HCT116 (cell line): ENCODE results near the gene ADAM19. TPM values are rescaled to one million over a fixed set of nuclear protein-coding genes. Genes with fewer than 3 reads are reported as not detected.

ENCODE experiments used
- ATAC-seq: fragments of 200-7000 bp; cut with Tn5 transposase; 2 replicates; pipeline ENCODE4 v1.9.1; 2020; ENCODE audit warnings: mild to moderate bottlenecking, moderate library complexity
- BruUV-seq: library from RNA; stranded (reverse); fragments of 400-500 nt; replicated peaks from 2 replicates; lab custom pipeline; 2021; lab: Mats Ljungman, UMichigan
- CTCF ChIA-PET: fragments of 300-600 bp; sonication (Branson Sonifier 250); formaldehyde crosslinking; loops from one replicate; lab custom pipeline; 2021; ENCODE audit warnings: antibody characterized with exemption; lab: Charles Lee
- POLR2A ChIA-PET: fragments of 300-600, 350-600 bp; sonication (Branson Sonifier 250); formaldehyde crosslinking; loops from one replicate; lab custom pipeline; 2021; ENCODE audit warnings: antibody characterized with exemption; lab: Charles Lee
- RAD21 ChIA-PET, 2 experiments: fragments of 300-600 bp; sonication (Branson Sonifier 250); formaldehyde crosslinking; loops; one replicate each; lab custom pipeline; 2023; ENCODE audit warnings: low total read pairs in 2 of 2; ENCODE audit not compliant: uncharacterized antibody in 2 of 2, unreplicated experiment in 2 of 2, low non-redundant PET in 1 of 2; lab: Charles Lee
- DNase-seq: peaks from one replicate; pipeline ENCODE4 v3.0.0-alpha.2; 2010; ENCODE audit warnings: low read depth, low spot score
- H2AFZ ChIP-seq: fragments of 200-600 bp; shearing (Covaris generic), sonication (generic); 2 replicates; pipeline ENCODE4 v1.6.1; 2017; ENCODE audit warnings: low read depth, mixed run types, mixed read lengths, antibody characterized with exemption, low read length; ENCODE audit not compliant: poor library complexity, severe bottlenecking
- H3K27ac ChIP-seq: 2 replicates; pipeline ENCODE4 v1.5.1; 2012; ENCODE audit warnings: low read depth, low read length
- H3K27me3 ChIP-seq: fragments of 200-600 bp; sonication (generic); 2 replicates; pipeline ENCODE4 v1.6.1; 2016; ENCODE audit warnings: mixed run types, low read length, mixed read lengths; ENCODE audit not compliant: insufficient read depth
- H3K36me3 ChIP-seq, 2 experiments: fragments of 200-500 bp in 1 of 2; fragments of 200-600 bp in 1 of 2; sonication (Bioruptor generic) in 1 of 2; sonication (generic) in 1 of 2; 2 replicates each; pipeline versions ENCODE4 v1.5.1 to v1.6.1; 2014 to 2016; ENCODE audit warnings: low read length in 2 of 2, inconsistent platforms in 1 of 2, mixed read lengths in 1 of 2, mixed run types in 1 of 2; ENCODE audit not compliant: insufficient read depth in 2 of 2, control insufficient read depth in 1 of 2
- H3K4me1 ChIP-seq, 2 experiments: fragments of 200-600 bp in 1 of 2; sonication (generic) in 1 of 2; 2 replicates each; pipeline versions ENCODE4 v1.5.1 to v1.6.1; 2012 to 2017; ENCODE audit warnings: low read length in 2 of 2, inconsistent platforms in 1 of 2, mild to moderate bottlenecking in 1 of 2, mixed read lengths in 1 of 2, mixed run types in 1 of 2, moderate library complexity in 1 of 2; ENCODE audit not compliant: insufficient read depth in 2 of 2, control insufficient read depth in 1 of 2
- H3K4me2 ChIP-seq: fragments of 200-600 bp; sonication (generic); 2 replicates; pipeline ENCODE4 v1.6.1; 2017; ENCODE audit warnings: mixed run types, low read length, mixed read lengths
- H3K4me3 ChIP-seq, 2 experiments: fragments of 200-600 bp in 1 of 2; sonication (generic) in 1 of 2; replicated peaks in 1 of 2; 2 replicates each; pipeline ENCODE4 v1.5.1; 2011 to 2016; ENCODE audit warnings: low read length in 2 of 2, control low read depth in 1 of 2, low read depth in 1 of 2, mild to moderate bottlenecking in 1 of 2, mixed read lengths in 1 of 2, mixed run types in 1 of 2
- H3K79me2 ChIP-seq: fragments of 200-600 bp; sonication (generic); 2 replicates; pipeline ENCODE4 v1.6.1; 2017; ENCODE audit warnings: mild to moderate bottlenecking, mixed run types, low read length, moderate library complexity, mixed read lengths; ENCODE audit not compliant: insufficient read depth
- H3K9ac ChIP-seq: fragments of 200-600 bp; sonication (generic); 2 replicates; pipeline ENCODE4 v1.6.1; 2016; ENCODE audit warnings: low read length, mixed read lengths
- H3K9me2 ChIP-seq: fragments of 200-600 bp; sonication (generic), shearing (Covaris generic); 2 replicates; pipeline ENCODE4 v1.6.1; 2017; ENCODE audit warnings: mixed run types, mild to moderate bottlenecking, moderate library complexity; ENCODE audit not compliant: insufficient read depth
- H3K9me3 ChIP-seq, 2 experiments: fragments of 200-500 bp in 1 of 2; fragments of 200-600 bp in 1 of 2; sonication (Bioruptor generic) in 1 of 2; sonication (generic) in 1 of 2; 2 replicates each; pipeline ENCODE4 v1.6.1; 2014 to 2017; ENCODE audit warnings: low read length in 2 of 2, mixed read lengths in 2 of 2, inconsistent platforms in 1 of 2, low read depth in 1 of 2, mild to moderate bottlenecking in 1 of 2, mixed run types in 1 of 2, moderate library complexity in 1 of 2; ENCODE audit not compliant: control insufficient read depth in 1 of 2, insufficient read depth in 1 of 2
- H4K20me1 ChIP-seq: fragments of 200-600 bp; sonication (generic), shearing (Covaris generic); 2 replicates; pipeline ENCODE4 v1.6.1; 2017; ENCODE audit warnings: mixed run types, mild to moderate bottlenecking, moderate library complexity; ENCODE audit not compliant: insufficient read depth
- ATF3 ChIP-seq: IDR thresholded peaks from 2 replicates; pipeline ENCODE4 v1.6.1; 2012
- CBX3 ChIP-seq: IDR thresholded peaks from 2 replicates; pipeline ENCODE4 v1.6.1; 2012; ENCODE audit warnings: low read depth
- CEBPB ChIP-seq: IDR thresholded peaks from 2 replicates; pipeline ENCODE4 v1.6.1; 2012; ENCODE audit warnings: low read depth
- CTCF ChIP-seq, 3 experiments: fragments of 200-600 bp in 1 of 3; sonication (generic) in 1 of 3; IDR thresholded peaks in 2 of 3; conservative IDR thresholded peaks in 1 of 3; 2 replicates each; pipeline ENCODE4 v1.5.1; 2012 to 2017; ENCODE audit warnings: low read depth in 2 of 3, low read length in 2 of 3, antibody characterized with exemption in 1 of 3, borderline replicate concordance in 1 of 3, control low read depth in 1 of 3, mild to moderate bottlenecking in 1 of 3, mixed read lengths in 1 of 3, mixed run types in 1 of 3, moderate library complexity in 1 of 3; ENCODE audit not compliant: insufficient read depth in 1 of 3
- EGR1 ChIP-seq: IDR thresholded peaks from 2 replicates; pipeline ENCODE4 v1.6.1; 2012; ENCODE audit warnings: low read depth
- ELF1 ChIP-seq: IDR thresholded peaks from 2 replicates; pipeline ENCODE4 v1.6.1; 2012; ENCODE audit warnings: low read depth, borderline replicate concordance
- EZH2 ChIP-seq: fragments of 200-600 bp; sonication (generic); IDR thresholded peaks from 2 replicates; pipeline ENCODE4 v1.6.1; 2017; ENCODE audit warnings: antibody characterized with exemption, mixed run types
- EZH2phosphoT487 ChIP-seq: fragments of 200-600 bp; IDR thresholded peaks from 2 replicates; pipeline ENCODE4 v1.6.1; 2018; ENCODE audit warnings: antibody characterized with exemption, borderline replicate concordance
- FOSL1 ChIP-seq: IDR thresholded peaks from 2 replicates; pipeline ENCODE4 v1.6.1; 2012; ENCODE audit warnings: low read depth
- JUND ChIP-seq: IDR thresholded peaks from 2 replicates; pipeline ENCODE4 v1.6.1; 2012
- MAX ChIP-seq: IDR thresholded peaks from 2 replicates; pipeline ENCODE4 v1.6.1; 2012
- POLR2A ChIP-seq: IDR thresholded peaks from 2 replicates; pipeline ENCODE4 v1.7.0; 2011; ENCODE audit warnings: borderline replicate concordance; ENCODE audit not compliant: insufficient read depth, insufficient read length; ENCODE audit errors: extremely low read depth
- RAD21 ChIP-seq: IDR thresholded peaks from 2 replicates; pipeline ENCODE4 v1.6.1; 2012; ENCODE audit warnings: low read depth, mild to moderate bottlenecking
- REST ChIP-seq: IDR thresholded peaks from 2 replicates; pipeline ENCODE4 v1.6.1; 2012; ENCODE audit warnings: low read depth
- SIN3A ChIP-seq: IDR thresholded peaks from 2 replicates; pipeline ENCODE4 v1.6.1; 2012; ENCODE audit warnings: low read depth
- SRF ChIP-seq: IDR thresholded peaks from 2 replicates; pipeline ENCODE4 v1.6.1; 2012; ENCODE audit warnings: low read depth
- TCF7L2 ChIP-seq: IDR thresholded peaks from 2 replicates; pipeline ENCODE4 v1.7.0; 2011; ENCODE audit warnings: borderline replicate concordance, inconsistent platforms; ENCODE audit not compliant: insufficient read depth, insufficient read length; ENCODE audit errors: extremely low read depth
- YY1 ChIP-seq: IDR thresholded peaks from 2 replicates; pipeline ENCODE4 v1.6.1; 2011; ENCODE audit warnings: low read length, low read depth, moderate library complexity, mild to moderate bottlenecking; ENCODE audit not compliant: insufficient replicate concordance; ENCODE audit errors: extremely low read depth
- ZFX ChIP-seq: fragments of 450-650 bp; IDR thresholded peaks from 2 replicates; pipeline ENCODE4 v1.6.1; 2017
- intact Hi-C: fragments of 100-400 bp; cut with micrococcal nuclease; formaldehyde crosslinking; loops from 2 replicates; pipeline ENCODE4 v1.10.0; 2022
- total RNA-seq: library from RNA; stranded (reverse); gene quantifications from one replicate; pipeline ENCODE4 v1.2.1, GENCODE V29; 2021; ENCODE audit not compliant: unreplicated experiment
- TF ChIP-seq, protein P1 (sequence below): IDR thresholded peaks from 2 replicates; pipeline ENCODE4 v1.6.1; 2011; ENCODE audit warnings: mild to moderate bottlenecking, low read length, moderate library complexity; ENCODE audit not compliant: insufficient replicate concordance; ENCODE audit errors: extremely low read depth

The ADAM19 gene
- total RNA-seq, 1 experiment from 2014 or later: 77.3 TPM

GRCh38 chr5:157491471-157491995 is 84.0 kb downstream of the ADAM19 start:
- H3K9me2 ChIP-seq: no peaks in the 10 kb centered on the region
- H4K20me1 ChIP-seq: no peaks in the 10 kb centered on the region
- ChIA-PET RAD21 (no interaction called here), POLR2A (no interaction called here), CTCF (no interaction called here)
- H3K4me3 ChIP-seq: no peak overlapping the region
- no peak overlapping the region for H2AFZ ChIP-seq
- H3K4me2 ChIP-seq: no peak overlapping the region
- intact Hi-C loops: no loop called here
- TF ChIP-seq POLR2A: no peak
- TF ChIP-seq SIN3A: no peak
- no peak for TF ChIP-seq JUND
- no peak for TF ChIP-seq TCF7L2
- TF ChIP-seq ZFX: no peak
- TF ChIP-seq FOSL1: no peak
- no peak for TF ChIP-seq RAD21
- no peak for TF ChIP-seq CTCF (IDR thresholded peaks at IDR 0.05 in 2 of 3, conservative IDR thresholded peaks at IDR 0.05 in 1 of 3; ENCODE audit: borderline replicate concordance in 1 of 3, insufficient read depth in 1 of 3, low read depth in 2 of 3, low read length in 2 of 3)
- TF ChIP-seq, protein P1, sequence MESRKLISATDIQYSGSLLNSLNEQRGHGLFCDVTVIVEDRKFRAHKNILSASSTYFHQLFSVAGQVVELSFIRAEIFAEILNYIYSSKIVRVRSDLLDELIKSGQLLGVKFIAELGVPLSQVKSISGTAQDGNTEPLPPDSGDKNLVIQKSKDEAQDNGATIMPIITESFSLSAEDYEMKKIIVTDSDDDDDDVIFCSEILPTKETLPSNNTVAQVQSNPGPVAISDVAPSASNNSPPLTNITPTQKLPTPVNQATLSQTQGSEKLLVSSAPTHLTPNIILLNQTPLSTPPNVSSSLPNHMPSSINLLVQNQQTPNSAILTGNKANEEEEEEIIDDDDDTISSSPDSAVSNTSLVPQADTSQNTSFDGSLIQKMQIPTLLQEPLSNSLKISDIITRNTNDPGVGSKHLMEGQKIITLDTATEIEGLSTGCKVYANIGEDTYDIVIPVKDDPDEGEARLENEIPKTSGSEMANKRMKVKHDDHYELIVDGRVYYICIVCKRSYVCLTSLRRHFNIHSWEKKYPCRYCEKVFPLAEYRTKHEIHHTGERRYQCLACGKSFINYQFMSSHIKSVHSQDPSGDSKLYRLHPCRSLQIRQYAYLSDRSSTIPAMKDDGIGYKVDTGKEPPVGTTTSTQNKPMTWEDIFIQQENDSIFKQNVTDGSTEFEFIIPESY: no peak
- TF ChIP-seq ATF3: no peak
- no peak for TF ChIP-seq CEBPB
- no peak for TF ChIP-seq EZH2phosphoT487
- TF ChIP-seq ELF1: no peak
- no peak for TF ChIP-seq SRF
- TF ChIP-seq REST: no peak
- no peak for TF ChIP-seq MAX
- TF ChIP-seq YY1: no peak
- TF ChIP-seq CBX3: no peak
- TF ChIP-seq EGR1: no peak
- no peak for TF ChIP-seq EZH2
- H3K9me3 ChIP-seq: no peaks in the 10 kb centered on the region
- BruUV-seq: no TSS peak
- no peak overlapping the region for H3K27ac ChIP-seq
- no peak overlapping the region for H3K9ac ChIP-seq
- no peaks in the 10 kb centered on the region for H3K79me2 ChIP-seq
- no peaks in the 10 kb centered on the region for H3K4me1 ChIP-seq
- H3K36me3 ChIP-seq: peaks cover 4 to 36% of the 10 kb centered on the region in 2 experiments; a peak in 3 of 4 replicates
- DNase-seq: no peak
- H3K27me3 ChIP-seq: no peaks in the 10 kb centered on the region
- no peak for ATAC-seq
